ENCODE measurements around the gene CA4. TPM values are rescaled to one million over a fixed set of nuclear protein-coding genes. Genes with fewer than 3 reads are reported as not detected.

The CA4 gene
- polyA plus RNA-seq, 3 donors, result 49.9 to 51.8 (median 51.4) TPM

GRCh38 chr17:60151355-60151754 lies 1.6 kb downstream of the CA4 start:
- DNase-seq, result no peak

DNA sequence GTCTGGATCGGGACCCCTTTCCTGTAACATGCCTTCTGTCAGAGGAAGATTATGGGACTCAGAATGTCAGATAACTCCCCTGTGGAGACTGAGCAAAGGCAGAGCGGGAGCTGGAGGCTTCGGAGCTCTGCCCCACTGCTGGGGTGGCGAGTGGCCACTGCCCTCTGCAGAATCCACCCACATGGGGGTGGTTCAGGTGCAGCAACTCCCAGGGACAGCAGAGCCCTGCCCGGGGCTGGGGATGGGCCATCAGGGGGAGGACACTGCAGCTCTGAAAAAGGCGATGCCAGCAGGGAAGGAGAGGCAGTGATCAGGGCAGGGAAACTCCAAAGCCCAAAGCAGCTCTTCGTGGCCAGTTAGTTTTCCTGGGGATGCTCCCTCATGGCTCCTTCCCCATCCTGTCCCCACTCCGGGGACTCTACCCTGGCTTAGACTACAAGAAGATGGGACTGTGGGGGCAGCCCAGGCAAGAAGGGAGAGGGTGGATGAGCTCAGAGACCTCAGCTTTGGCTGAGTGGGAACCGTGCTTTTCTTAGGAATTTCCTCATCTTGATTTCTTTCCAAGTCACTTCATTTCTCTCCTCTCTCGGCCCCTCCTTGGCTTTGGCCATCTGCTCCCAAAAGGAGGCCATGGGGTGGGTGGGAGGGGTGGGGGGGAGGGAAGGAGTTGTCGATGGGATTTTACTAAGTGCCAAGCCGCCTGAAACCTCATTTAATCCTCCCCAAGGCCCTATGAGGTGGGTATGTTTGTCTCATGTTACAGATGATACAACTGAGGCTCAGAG lies 4.0 kb downstream of the CA4 start:
- DNase-seq, result no peak

DNA sequence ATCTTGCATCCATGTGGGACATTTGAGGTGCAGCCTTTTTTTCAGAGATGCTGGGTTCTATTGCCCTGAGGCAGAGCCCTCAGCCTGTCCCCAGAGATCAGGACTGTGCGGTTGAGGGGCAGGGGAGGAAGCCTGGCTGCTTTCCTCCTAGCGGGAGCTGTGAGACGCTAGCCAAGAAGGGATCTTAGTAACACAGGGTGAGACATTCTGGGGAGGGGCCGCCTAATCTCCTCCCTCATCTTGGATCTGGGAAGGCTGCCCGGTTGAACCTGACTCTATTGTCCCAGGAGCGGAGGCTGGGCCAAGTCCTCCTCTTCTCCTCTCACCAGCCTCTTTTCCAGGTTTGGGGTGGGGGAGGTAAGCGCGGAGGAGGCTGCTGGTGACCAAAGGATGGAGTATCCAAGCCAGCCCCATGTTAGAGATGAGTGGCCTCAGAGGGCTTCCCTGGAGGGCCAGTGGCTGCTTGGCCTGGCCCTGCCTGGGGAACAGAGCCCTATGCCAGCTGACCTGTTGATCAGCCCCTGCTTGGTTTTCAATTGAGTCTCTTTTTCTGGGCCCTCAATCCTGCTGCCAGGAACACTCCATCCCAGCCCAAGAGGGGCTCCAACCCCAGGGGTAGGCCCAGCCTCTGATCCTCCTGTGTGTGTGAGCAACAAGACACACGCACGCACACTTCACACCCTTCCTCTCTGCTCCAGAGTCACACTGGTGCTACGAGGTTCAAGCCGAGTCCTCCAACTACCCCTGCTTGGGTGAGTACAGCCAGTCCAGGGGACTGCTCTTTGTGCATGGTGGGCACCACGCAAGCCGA lies 5.0 kb downstream of the CA4 start:
- no peak for DNase-seq

GRCh38 chr17:60155427-60155814 lies 5.6 kb downstream of the CA4 start:
- DNase-seq, result no peak

DNA sequence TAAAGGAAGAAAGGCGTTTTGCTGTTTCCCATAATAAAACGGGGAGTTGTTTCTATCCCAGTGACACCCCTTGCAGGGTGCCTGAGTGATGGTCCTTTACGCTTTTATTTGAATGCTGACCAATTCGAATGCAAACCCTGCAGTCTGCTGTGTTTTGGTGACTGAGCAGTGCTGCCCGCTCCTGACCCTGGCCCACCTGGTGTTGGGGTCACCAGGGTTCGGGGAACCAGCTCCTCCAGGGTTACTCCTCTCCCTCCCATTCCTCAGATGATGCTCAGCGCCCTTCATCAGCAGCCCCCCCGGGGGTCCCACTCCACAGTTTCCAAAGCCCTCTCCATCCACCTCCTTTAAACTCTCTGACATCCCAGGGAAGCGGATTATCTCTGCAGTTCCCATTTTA lies 6.0 kb downstream of the CA4 start:
- DNase-seq, result no peak

- DNase-seq, result no peak
Measured at GRCh38 chr17:60156746-60157145, 7.0 kb downstream of the CA4 start.

- no peak for DNase-seq
Measured at GRCh38 chr17:60157487-60158040, 7.8 kb downstream of the CA4 start.

GRCh38 chr17:60158751-60159478 lies 9.1 kb downstream of the CA4 start:
- no peak for DNase-seq

DNA sequence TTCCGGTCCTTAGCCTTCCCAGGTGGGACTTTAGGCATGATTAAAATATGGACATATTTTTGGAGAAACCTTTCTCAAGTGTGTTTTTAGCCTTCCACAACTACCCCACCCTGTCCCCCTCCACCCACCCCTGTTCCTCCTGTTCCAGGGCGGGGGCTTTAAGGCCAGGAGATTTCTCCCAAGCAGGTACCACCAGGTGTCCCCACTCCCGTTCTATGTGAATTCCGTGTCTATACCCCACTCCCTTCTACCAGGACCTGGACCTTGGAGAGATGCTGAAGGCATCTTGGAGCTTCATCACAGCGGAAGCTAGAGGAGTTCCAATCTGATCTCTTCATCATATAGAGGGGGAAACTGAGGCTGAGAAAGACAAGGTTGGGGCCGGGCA lies 9.7 kb downstream of the CA4 start:
- no peak for DNase-seq

DNA sequence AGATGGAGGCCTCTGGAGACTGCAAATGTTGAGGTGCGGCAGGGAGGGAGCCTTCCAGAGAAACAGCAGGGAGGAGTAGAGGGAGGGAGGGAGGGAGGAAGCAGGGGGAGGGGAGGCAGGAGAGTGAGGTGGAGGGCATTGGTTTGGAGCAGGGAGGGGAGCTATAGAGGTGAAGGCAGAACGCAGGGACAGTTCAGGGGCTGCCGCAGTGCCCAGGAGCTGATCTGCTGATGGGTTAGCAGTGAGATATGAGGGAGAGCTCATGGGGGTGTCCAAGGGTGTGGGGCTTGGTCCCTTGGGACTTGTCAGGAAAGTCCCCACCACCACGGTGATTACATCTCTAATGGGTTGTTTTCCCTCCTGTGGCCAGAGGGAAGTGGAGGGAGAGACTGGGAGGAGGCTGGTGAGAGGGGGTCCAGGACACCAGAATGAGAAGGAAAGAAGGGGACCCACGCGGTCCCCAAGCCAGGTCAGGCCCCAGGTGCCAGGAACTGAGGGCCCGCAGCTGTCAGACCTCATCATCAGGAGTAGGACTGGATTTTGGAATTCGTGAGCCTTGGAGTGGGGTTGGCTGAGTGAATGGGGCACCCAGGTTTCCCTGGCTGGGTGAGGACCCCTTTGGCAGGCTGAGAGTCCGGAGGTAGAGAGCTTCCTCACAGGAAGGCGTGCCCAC lies 11.2 kb downstream of the CA4 start:
- DNase-seq, result no peak

DNA sequence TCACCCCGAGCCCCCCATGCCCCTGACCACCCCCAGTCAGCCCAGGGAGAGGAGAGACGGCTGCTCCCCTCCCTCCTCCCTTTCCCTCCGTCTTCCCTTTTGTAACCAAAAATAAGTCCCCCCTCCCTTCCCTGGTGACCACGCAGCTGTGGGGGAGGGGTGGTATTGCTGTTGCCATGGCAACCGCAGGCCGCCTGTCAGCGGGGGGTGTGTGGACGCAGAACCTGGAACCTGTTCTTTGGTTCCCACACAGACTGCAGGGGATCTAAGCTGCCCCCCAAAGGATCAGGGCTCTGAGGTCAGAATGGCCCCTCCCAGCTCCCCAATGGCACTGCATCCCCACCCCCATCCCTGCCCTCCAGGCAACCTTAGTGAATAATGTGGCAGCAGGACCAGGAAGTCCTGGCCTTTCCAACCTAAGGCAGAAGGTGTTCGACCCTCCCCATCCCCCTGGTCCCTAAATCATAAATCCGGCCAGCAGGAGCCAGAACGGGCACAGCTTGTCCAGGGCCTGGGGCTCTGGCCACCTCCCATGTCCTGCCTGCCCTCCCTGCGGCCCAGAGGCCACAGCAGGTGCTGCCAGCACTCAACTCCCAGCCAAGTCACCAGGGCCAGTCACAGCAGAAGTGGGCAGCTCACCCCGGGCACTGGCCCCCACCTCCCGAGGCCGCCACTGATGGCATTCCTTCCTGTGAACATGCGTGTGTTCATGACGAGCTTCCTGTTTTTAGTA lies 12.0 kb downstream of the CA4 start:
- no peak for DNase-seq

DNA sequence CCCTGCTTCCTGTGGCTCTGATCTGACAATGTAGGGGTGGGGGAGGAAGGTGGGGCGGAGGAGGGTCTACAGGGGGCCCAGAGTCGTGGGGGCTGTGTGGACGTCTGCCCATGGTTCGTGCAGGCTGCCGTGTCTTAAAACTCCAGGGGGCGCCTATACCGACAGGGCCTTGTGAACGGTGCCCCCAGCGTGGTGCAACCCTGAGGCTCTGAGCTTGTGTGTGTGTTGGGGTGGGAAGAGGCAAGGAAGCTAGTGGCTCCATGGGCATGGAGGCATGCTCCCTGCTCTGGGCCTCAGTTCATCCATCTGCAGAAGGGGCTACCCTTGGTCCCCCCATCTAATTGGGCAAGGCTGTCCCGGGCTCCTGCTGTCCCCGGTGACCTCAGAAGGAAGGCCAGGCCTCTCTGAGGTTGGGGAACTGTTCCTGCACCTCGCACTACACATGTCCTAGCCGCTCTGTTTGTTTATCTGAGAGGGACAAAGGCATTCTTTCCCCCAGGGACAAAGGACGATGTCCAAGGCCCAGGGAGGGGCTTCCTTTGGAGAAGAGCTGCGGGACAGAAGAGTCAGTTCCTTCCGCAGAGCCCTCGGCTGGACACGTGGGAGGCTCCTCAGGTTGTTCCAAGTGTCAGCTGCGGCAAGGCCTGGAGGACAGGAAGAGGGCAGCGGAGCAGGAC lies 13.5 kb downstream of the CA4 start:
- DNase-seq, result no peak

GRCh38 chr17:60164164-60164563 lies 14.4 kb downstream of the CA4 start:
- no peak for DNase-seq

DNA sequence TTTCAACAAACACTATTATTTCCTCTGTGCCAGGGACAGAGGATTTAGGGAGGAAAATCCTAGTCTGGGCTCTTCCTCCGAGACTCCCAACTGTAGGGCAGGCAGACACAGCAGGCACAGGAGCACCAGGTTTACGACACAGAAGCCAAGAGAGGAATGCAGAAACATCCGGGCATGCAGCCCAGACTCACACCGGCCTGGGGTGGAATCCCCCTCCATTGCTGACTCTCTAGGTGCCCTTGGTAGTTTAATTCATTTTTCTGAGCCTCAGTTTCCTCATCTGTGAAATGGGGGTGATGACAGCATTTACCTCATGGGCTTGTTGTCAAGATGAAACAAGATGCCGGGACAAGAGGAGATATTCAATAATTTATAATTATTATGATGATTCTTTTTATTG lies 14.9 kb downstream of the CA4 start:
- no peak for DNase-seq

GRCh38 chr17:60165223-60165622 lies 15.4 kb downstream of the CA4 start:
- DNase-seq, result no peak

GRCh38 chr17:60165971-60166370 lies 16.2 kb downstream of the CA4 start:
- no peak for DNase-seq

DNA sequence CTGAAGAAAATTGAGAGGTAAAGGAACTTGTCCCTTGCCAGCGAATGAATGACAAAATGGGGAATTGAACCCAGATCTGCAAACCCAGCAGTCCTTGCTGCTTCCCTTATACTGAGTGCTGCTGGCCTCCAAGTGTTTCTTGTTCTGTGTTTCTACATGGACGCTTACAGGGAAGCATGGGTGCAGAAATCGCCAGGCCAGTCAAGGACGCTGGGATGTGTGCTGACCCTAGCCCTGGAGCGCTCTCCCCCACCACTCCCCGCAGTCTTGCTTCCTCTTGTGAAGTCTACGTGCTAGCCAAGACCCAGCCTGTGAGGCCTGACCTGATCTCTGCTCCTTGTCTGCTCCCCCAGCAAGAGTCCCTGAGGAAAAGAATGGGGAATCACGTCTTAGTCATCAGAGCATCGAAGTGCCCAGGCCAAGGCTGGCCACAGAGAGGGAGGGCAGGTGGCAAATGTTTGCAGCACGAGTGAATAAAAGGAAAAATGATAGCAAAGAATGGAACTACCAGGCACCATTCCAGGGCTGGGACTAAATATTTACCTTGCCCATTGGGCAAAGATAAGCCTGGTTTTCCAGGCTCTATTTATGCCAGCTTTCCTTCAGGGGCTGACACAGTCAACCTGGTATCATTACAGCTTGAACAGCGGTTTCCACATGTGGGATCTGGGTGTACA lies 17.4 kb downstream of the CA4 start:
- DNase-seq, result no peak

GRCh38 chr17:60168654-60169053 lies 18.9 kb downstream of the CA4 start:
- no peak for DNase-seq

GRCh38 chr17:60169921-60170817 lies 20.4 kb downstream of the CA4 start:
- no peak for DNase-seq

All from renal pelvis (tissue), 4 donors.